MM.1S (cell line): ENCODE results near the gene RPTOR.

Experiments used
- EZH2 ChIP-seq: fragments of 300-600 bp; sonication (generic); optimal IDR thresholded peaks from 2 replicates; pipeline ENCODE3; 2017; ENCODE audit warnings: low read depth, mild to moderate bottlenecking, antibody characterized with exemption, low read length, mixed read lengths
- TF ChIP-seq, protein P1 (sequence below): fragments of 300-600 bp; sonication (generic); IDR thresholded peaks from 2 replicates; pipeline ENCODE4 v1.5.1; 2016; ENCODE audit warnings: antibody characterized with exemption, low read length, mixed read lengths

DNA sequence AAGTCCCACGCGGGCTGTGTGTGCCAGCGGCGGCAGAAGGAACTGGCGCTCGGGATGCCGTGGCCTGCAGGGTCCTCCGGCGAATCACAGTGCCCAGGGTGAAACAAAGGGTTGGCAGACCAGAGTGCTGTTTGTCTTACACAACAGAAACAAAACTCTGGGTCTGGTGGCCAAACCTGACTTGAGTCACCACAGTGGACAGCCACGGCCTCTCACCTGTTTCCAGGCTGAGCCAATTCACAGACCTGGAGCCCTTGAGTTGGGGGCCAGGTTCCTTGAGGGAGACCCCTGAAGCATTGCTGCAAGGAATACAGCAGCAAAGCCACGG, 444.9 kb downstream of the RPTOR start:
- TF ChIP-seq, protein P1, sequence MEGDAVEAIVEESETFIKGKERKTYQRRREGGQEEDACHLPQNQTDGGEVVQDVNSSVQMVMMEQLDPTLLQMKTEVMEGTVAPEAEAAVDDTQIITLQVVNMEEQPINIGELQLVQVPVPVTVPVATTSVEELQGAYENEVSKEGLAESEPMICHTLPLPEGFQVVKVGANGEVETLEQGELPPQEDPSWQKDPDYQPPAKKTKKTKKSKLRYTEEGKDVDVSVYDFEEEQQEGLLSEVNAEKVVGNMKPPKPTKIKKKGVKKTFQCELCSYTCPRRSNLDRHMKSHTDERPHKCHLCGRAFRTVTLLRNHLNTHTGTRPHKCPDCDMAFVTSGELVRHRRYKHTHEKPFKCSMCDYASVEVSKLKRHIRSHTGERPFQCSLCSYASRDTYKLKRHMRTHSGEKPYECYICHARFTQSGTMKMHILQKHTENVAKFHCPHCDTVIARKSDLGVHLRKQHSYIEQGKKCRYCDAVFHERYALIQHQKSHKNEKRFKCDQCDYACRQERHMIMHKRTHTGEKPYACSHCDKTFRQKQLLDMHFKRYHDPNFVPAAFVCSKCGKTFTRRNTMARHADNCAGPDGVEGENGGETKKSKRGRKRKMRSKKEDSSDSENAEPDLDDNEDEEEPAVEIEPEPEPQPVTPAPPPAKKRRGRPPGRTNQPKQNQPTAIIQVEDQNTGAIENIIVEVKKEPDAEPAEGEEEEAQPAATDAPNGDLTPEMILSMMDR: no peak
- TF ChIP-seq EZH2: no peak
